ENCODE data around the gene C3orf18.

The C3orf18 gene

GRCh38 chr3:50567386-50568167 lies at the start of gene C3orf18:
Gene C3orf18, minus strand, starts transcription at chr3:50567747. Its CDS starts 2,048 bp downstream, at chr3:50565699.
- WGBS (ENCODE audit: insufficient coverage, insufficient read length) = no CpG with 5 or more reads among the region's 53 CpGs
- Histone ChIP-seq H3K36me3 (ENCODE audit: control insufficient read depth, insufficient read depth, low read length) (no peaks in the 10 kb centered on the region), H3K9me3 (ENCODE audit: control insufficient read depth, insufficient read depth, low read length) (no peaks in the 10 kb centered on the region), H3K4me3 (ENCODE audit: low read length) (peak within 1 kb of the TSS; percentile 49; the same call in 1 of the 2 replicates), H3K27me3 (ENCODE audit: control insufficient read depth, insufficient read depth, low read length) (no peaks in the 10 kb centered on the region), H3K27ac (ENCODE audit: low read length) (no peak within 1 kb of the TSS), H3K4me1 (ENCODE audit: control insufficient read depth, insufficient read depth, low read length) (peaks cover 3% of the 10 kb centered on the region; the same call in 1 of the 2 replicates)
- DNase-seq (ENCODE audit: low read depth, low spot score) = peak; percentile 81

- Histone ChIP-seq H3K4me3 (ENCODE audit: low read length) (peak overlapping the region; percentile 25; the same call in 1 of the 2 replicates), H3K27ac (ENCODE audit: low read length) (no peak overlapping the region), H3K4me1 (ENCODE audit: control insufficient read depth, insufficient read depth, low read length) (no peaks in the 10 kb centered on the region; the same call in 1 of the 2 replicates), H3K36me3 (ENCODE audit: control insufficient read depth, insufficient read depth, low read length) (no peaks in the 10 kb centered on the region), H3K9me3 (ENCODE audit: control insufficient read depth, insufficient read depth, low read length) (no peaks in the 10 kb centered on the region), H3K27me3 (ENCODE audit: control insufficient read depth, insufficient read depth, low read length) (peaks cover 9% of the 10 kb centered on the region; the same call in 1 of the 2 replicates)
- no CpG with 5 or more reads among the region's 22 CpGs for WGBS (ENCODE audit: insufficient coverage, insufficient read length)
- no peak for DNase-seq (ENCODE audit: low read depth, low spot score)
These were observed 49.2 kb upstream of the C3orf18 start for GRCh38 chr3:50616770-50617095.

- H3K4me1 ChIP-seq (ENCODE audit: control insufficient read depth, insufficient read depth, low read length) = no peaks in the 10 kb centered on the region; the same call in 1 of the 2 replicates
- no peaks in the 10 kb centered on the region for H3K36me3 ChIP-seq (ENCODE audit: control insufficient read depth, insufficient read depth, low read length)
- no peak overlapping the region for H3K27ac ChIP-seq (ENCODE audit: low read length)
- DNase-seq (ENCODE audit: low read depth, low spot score) = no peak
- H3K4me3 ChIP-seq (ENCODE audit: low read length) = peak overlapping the region; percentile 25; the same call in 1 of the 2 replicates
- no peaks in the 10 kb centered on the region for H3K9me3 ChIP-seq (ENCODE audit: control insufficient read depth, insufficient read depth, low read length)
- WGBS (ENCODE audit: insufficient coverage, insufficient read length) = no CpG with 5 or more reads among the region's 24 CpGs
- H3K27me3 ChIP-seq (ENCODE audit: control insufficient read depth, insufficient read depth, low read length) = peaks cover 9% of the 10 kb centered on the region; the same call in 1 of the 2 replicates
These were observed 48.6 kb upstream of the C3orf18 start for GRCh38 chr3:50616003-50616769.

GRCh38 chr3:50615190-50615589 lies 47.6 kb upstream of the C3orf18 start:
- no CpG with 5 or more reads among the region's 1 CpG for WGBS (ENCODE audit: insufficient coverage, insufficient read length)
- DNase-seq (ENCODE audit: low read depth, low spot score) = no peak
- no peak overlapping the region for H3K27ac ChIP-seq (ENCODE audit: low read length)

GRCh38 chr3:50612970-50613846 lies 45.7 kb upstream of the C3orf18 start:
- WGBS (ENCODE audit: insufficient coverage, insufficient read length) = no CpG with 5 or more reads among the region's 6 CpGs
- Histone ChIP-seq H3K27ac (ENCODE audit: low read length) (no peak overlapping the region), H3K4me1 (ENCODE audit: control insufficient read depth, insufficient read depth, low read length) (no peaks in the 10 kb centered on the region; the same call in 1 of the 2 replicates), H3K27me3 (ENCODE audit: control insufficient read depth, insufficient read depth, low read length) (peaks cover 18% of the 10 kb centered on the region; the same call in 1 of the 2 replicates), H3K36me3 (ENCODE audit: control insufficient read depth, insufficient read depth, low read length) (no peaks in the 10 kb centered on the region), H3K9me3 (ENCODE audit: control insufficient read depth, insufficient read depth, low read length) (no peaks in the 10 kb centered on the region), H3K4me3 (ENCODE audit: low read length) (no peak overlapping the region)
- DNase-seq (ENCODE audit: low read depth, low spot score) = no peak

More at GRCh38 chr3:50615190-50615589, 47.6 kb upstream of the C3orf18 start:
- H3K36me3 ChIP-seq (ENCODE audit: control insufficient read depth, insufficient read depth, low read length) = no peaks in the 10 kb centered on the region
- H3K27me3 ChIP-seq (ENCODE audit: control insufficient read depth, insufficient read depth, low read length) = peaks cover 15% of the 10 kb centered on the region; the same call in 1 of the 2 replicates
- no peak overlapping the region for H3K4me3 ChIP-seq (ENCODE audit: low read length)
- no peaks in the 10 kb centered on the region for H3K9me3 ChIP-seq (ENCODE audit: control insufficient read depth, insufficient read depth, low read length)
- H3K4me1 ChIP-seq (ENCODE audit: control insufficient read depth, insufficient read depth, low read length) = no peaks in the 10 kb centered on the region; the same call in 1 of the 2 replicates

- H3K27me3 ChIP-seq (ENCODE audit: control insufficient read depth, insufficient read depth, low read length) = peaks cover 18% of the 10 kb centered on the region; the same call in 1 of the 2 replicates
- H3K27ac ChIP-seq (ENCODE audit: low read length) = no peak overlapping the region
- no peaks in the 10 kb centered on the region for H3K4me1 ChIP-seq (ENCODE audit: control insufficient read depth, insufficient read depth, low read length)
- no peak for DNase-seq (ENCODE audit: low read depth, low spot score)
- H3K36me3 ChIP-seq (ENCODE audit: control insufficient read depth, insufficient read depth, low read length) = no peaks in the 10 kb centered on the region
- peak overlapping the region; percentile 38; the same call in 1 of the 2 replicates for H3K4me3 ChIP-seq (ENCODE audit: low read length)
- no peaks in the 10 kb centered on the region for H3K9me3 ChIP-seq (ENCODE audit: control insufficient read depth, insufficient read depth, low read length)
- WGBS (ENCODE audit: insufficient coverage, insufficient read length) = no CpG with 5 or more reads among the region's 29 CpGs
These were observed 44.8 kb upstream of the C3orf18 start for GRCh38 chr3:50612234-50612882.

GRCh38 chr3:50611464-50612233 lies 44.1 kb upstream of the C3orf18 start, which contains the start of gene CISH:
Gene CISH, minus strand, starts transcription at chr3:50611774. Its CDS starts 124 bp downstream, at chr3:50611650.
- no peak for DNase-seq (ENCODE audit: low read depth, low spot score)
- no peak within 1 kb of the TSS for H3K27ac ChIP-seq (ENCODE audit: low read length)
- peak within 1 kb of the TSS; percentile 47; the same call in 1 of the 2 replicates for H3K4me3 ChIP-seq (ENCODE audit: low read length)
- H3K27me3 ChIP-seq (ENCODE audit: control insufficient read depth, insufficient read depth, low read length) = peaks cover 18% of the 10 kb centered on the region; the same call in 1 of the 2 replicates
- H3K4me1 ChIP-seq (ENCODE audit: control insufficient read depth, insufficient read depth, low read length) = no peaks in the 10 kb centered on the region
- no peaks in the 10 kb centered on the region for H3K36me3 ChIP-seq (ENCODE audit: control insufficient read depth, insufficient read depth, low read length)
- no CpG with 5 or more reads among the region's 75 CpGs for WGBS (ENCODE audit: insufficient coverage, insufficient read length)
- H3K9me3 ChIP-seq (ENCODE audit: control insufficient read depth, insufficient read depth, low read length) = no peaks in the 10 kb centered on the region

GRCh38 chr3:50610992-50611463 lies 43.5 kb upstream of the C3orf18 start:
- no CpG with 5 or more reads among the region's 10 CpGs for WGBS (ENCODE audit: insufficient coverage, insufficient read length)
- no peak overlapping the region for H3K27ac ChIP-seq (ENCODE audit: low read length)

More at GRCh38 chr3:50610992-50611463, 43.5 kb upstream of the C3orf18 start:
- peak overlapping the region; percentile 47; the same call in 1 of the 2 replicates for H3K4me3 ChIP-seq (ENCODE audit: low read length)
- H3K9me3 ChIP-seq (ENCODE audit: control insufficient read depth, insufficient read depth, low read length) = no peaks in the 10 kb centered on the region
- peaks cover 18% of the 10 kb centered on the region; the same call in 1 of the 2 replicates for H3K27me3 ChIP-seq (ENCODE audit: control insufficient read depth, insufficient read depth, low read length)
- H3K4me1 ChIP-seq (ENCODE audit: control insufficient read depth, insufficient read depth, low read length) = no peaks in the 10 kb centered on the region
- DNase-seq (ENCODE audit: low read depth, low spot score) = no peak
- no peaks in the 10 kb centered on the region for H3K36me3 ChIP-seq (ENCODE audit: control insufficient read depth, insufficient read depth, low read length)

Data from iPS DF 6.9 (cell line).